Lower leg skin (tissue), 4 donors: ENCODE data around the gene SPATA33. TPM values are rescaled to one million over a fixed set of nuclear protein-coding genes. Genes with fewer than 3 reads are reported as not detected.
"Not testable (repeated sequence)": the region's sequence is repeated elsewhere in the genome, so short reads cannot be mapped to it uniquely, and the experiment has no call there.

Source experiments
- DNase-seq, 2 donors: peaks; one replicate each; pipeline ENCODE4 v3.0.0-alpha.2; 2019; ENCODE audit warnings: low spot score in 2 of 2
- H3K4me3 ChIP-seq: fragments of 200-600 bp; sonication (generic); 2 replicates; pipeline ENCODE4 v1.5.1; 2017; ENCODE audit warnings: mild to moderate bottlenecking, low read depth; ENCODE audit not compliant: poor library complexity, severe bottlenecking
- CTCF ChIP-seq, 3 donors: fragments of 450-650 bp; IDR thresholded peaks; one replicate each; pipeline ENCODE4 v1.5.1; 2016; ENCODE audit warnings: antibody characterized with exemption in 3 of 3, mild to moderate bottlenecking in 3 of 3, moderate library complexity in 2 of 3
- POLR2A ChIP-seq, 2 donors: fragments of 450-650 bp; IDR thresholded peaks; one replicate each; pipeline ENCODE4 v1.6.1; 2016 to 2017; ENCODE audit warnings: antibody characterized with exemption in 2 of 2, mild to moderate bottlenecking in 1 of 2, moderate library complexity in 1 of 2
- WGBS, 2 donors: methylation state at CpG; one replicate each; pipeline ENCODE4 v1.1.5; 2018; 5-methylcytosine and 5-hydroxymethylcytosine counted together
- intact Hi-C: fragments of 100-400 bp; cut with DNase I; formaldehyde crosslinking; loops from one replicate; pipeline ENCODE4 v1.15.0; 2023; ENCODE audit warnings: low total_unique reads
- total RNA-seq, 4 donors: library from RNA; depleted of rRNA; stranded (reverse); fragments of >200 nt; gene quantifications; one replicate each; pipeline ENCODE4 v1.1.0, GENCODE V29; 2016

The SPATA33 gene
- total RNA-seq, 4 donors from 2014 or later: 1.1 to 4.1 (median 2.5) TPM

GRCh38 chr16:89689142-89689541, 31.5 kb downstream of the SPATA33 start:
- no peak overlapping the region for H3K4me3 ChIP-seq
- TF ChIP-seq CTCF (IDR thresholded peaks at IDR 0.05): no peak
- TF ChIP-seq POLR2A (IDR thresholded peaks at IDR 0.05): no peak
- 93% methylated on average over 13 of the region's 13 CpGs for WGBS, 2 donors
- intact Hi-C loops: no loop called here
- no peak for DNase-seq

GRCh38 chr16:89689621-89690020, 32.0 kb downstream of the SPATA33 start:
- DNase-seq, H3K4me3 ChIP-seq, intact Hi-C loops: not testable (repeated sequence)
- 77 to 92% methylated on average over 4 of the region's 4 CpGs for WGBS, 2 donors

GRCh38 chr16:89690392-89690901, 32.8 kb downstream of the SPATA33 start:
- 91 to 95% methylated on average over 16 of the region's 16 CpGs for WGBS, 2 donors
- DNase-seq: no peak
- intact Hi-C loops: no loop called here
- no peak overlapping the region for H3K4me3 ChIP-seq
- TF ChIP-seq CTCF (IDR thresholded peaks at IDR 0.05): no peak
- TF ChIP-seq POLR2A (IDR thresholded peaks at IDR 0.05): no peak

- 95 to 96% methylated on average over 21 of the region's 21 CpGs for WGBS, 2 donors
- no peak for DNase-seq
- TF ChIP-seq CTCF (IDR thresholded peaks at IDR 0.05) (no peak), POLR2A (IDR thresholded peaks at IDR 0.05) (no peak)
- intact Hi-C loops: no loop called here
- H3K4me3 ChIP-seq: no peak overlapping the region
These were observed 33.8 kb downstream of the SPATA33 start for GRCh38 chr16:89691231-89691985.

- no peak for TF ChIP-seq CTCF (IDR thresholded peaks at IDR 0.05)
- TF ChIP-seq POLR2A (IDR thresholded peaks at IDR 0.05): no peak
- DNase-seq: no peak
- intact Hi-C loops: no loop called here
These were observed 34.4 kb downstream of the SPATA33 start for GRCh38 chr16:89691986-89692569.

GRCh38 chr16:89693289-89693731, 35.7 kb downstream of the SPATA33 start:
- no peak overlapping the region for H3K4me3 ChIP-seq
- TF ChIP-seq POLR2A (IDR thresholded peaks at IDR 0.05): no peak
- no peak for TF ChIP-seq CTCF (IDR thresholded peaks at IDR 0.05)
- intact Hi-C loops: no loop called here
- no peak for DNase-seq
- WGBS, 2 donors: 85 to 90% methylated on average over 10 to 11 of the region's 11 CpGs

More at GRCh38 chr16:89691986-89692569, 34.4 kb downstream of the SPATA33 start:
- H3K4me3 ChIP-seq: no peak overlapping the region
- WGBS, 2 donors: 94 to 95% methylated on average over 10 to 13 of the region's 13 CpGs
